Vagina (tissue), 2 donors: Measurements from ENCODE around the gene SLC25A24. TPM values are rescaled to one million over a fixed set of nuclear protein-coding genes. Genes with fewer than 3 reads are reported as not detected.

ENCODE experiments used
- DNase-seq, 2 donors: peaks; one replicate each; pipeline ENCODE4 v3.0.0-alpha.2; 2017; ENCODE audit errors: extremely low spot score in 2 of 2
- H3K27ac ChIP-seq: fragments of 200-600 bp; sonication (generic); one replicate; pipeline ENCODE4 v1.5.1; 2019
- H3K27me3 ChIP-seq: fragments of 200-600 bp; sonication (generic); one replicate; pipeline ENCODE4 v1.5.1; 2019
- H3K36me3 ChIP-seq, 2 donors: fragments of 200-600 bp; sonication (generic); one replicate each; pipeline ENCODE4 v1.5.1; 2017 to 2019
- H3K4me1 ChIP-seq: fragments of 200-600 bp; sonication (generic); one replicate; pipeline ENCODE4 v1.5.1; 2019
- H3K4me3 ChIP-seq, 2 donors: fragments of 200-600 bp; sonication (generic); 1 replicate in 1 of 2; 2 replicates in 1 of 2; pipeline ENCODE4 v1.5.1; 2016 to 2019
- H3K9me3 ChIP-seq: fragments of 200-600 bp; sonication (generic); one replicate; pipeline ENCODE4 v1.5.1; 2019
- POLR2A ChIP-seq, 2 donors: fragments of 450-650 bp; IDR thresholded peaks; one replicate each; pipeline ENCODE4 v1.6.1; 2017; ENCODE audit warnings: antibody characterized with exemption in 2 of 2, mild to moderate bottlenecking in 2 of 2, moderate library complexity in 2 of 2
- POLR2AphosphoS5 ChIP-seq, 2 donors: sonication (generic); formaldehyde crosslinking; IDR thresholded peaks; one replicate each; pipeline ENCODE4 v1.9.0; 2017; ENCODE audit warnings: antibody characterized with exemption in 2 of 2, mild to moderate bottlenecking in 2 of 2, low read depth in 1 of 2; ENCODE audit not compliant: insufficient read depth in 1 of 2
- intact Hi-C: fragments of 100-400 bp; cut with DNase I; formaldehyde crosslinking; loops from one replicate; pipeline ENCODE4 v1.15.1; 2023
- total RNA-seq: library from RNA; depleted of rRNA; stranded (reverse); fragments of >200 nt; gene quantifications from one replicate; pipeline ENCODE4 v1.2.3, GENCODE V29; 2016
- TF ChIP-seq, protein P1 (sequence below), 3 experiments: fragments of 450-650 bp in 2 of 3; fragments of 200-600 bp in 1 of 3; sonication (generic) in 1 of 3; IDR thresholded peaks; one replicate each; pipeline ENCODE4 v1.5.1; 2017 to 2019; ENCODE audit warnings: antibody characterized with exemption in 3 of 3, mild to moderate bottlenecking in 2 of 3, moderate library complexity in 2 of 3

Gene SLC25A24
- total RNA-seq, 1 donor from 2014 or later = 30.7 TPM

DNA sequence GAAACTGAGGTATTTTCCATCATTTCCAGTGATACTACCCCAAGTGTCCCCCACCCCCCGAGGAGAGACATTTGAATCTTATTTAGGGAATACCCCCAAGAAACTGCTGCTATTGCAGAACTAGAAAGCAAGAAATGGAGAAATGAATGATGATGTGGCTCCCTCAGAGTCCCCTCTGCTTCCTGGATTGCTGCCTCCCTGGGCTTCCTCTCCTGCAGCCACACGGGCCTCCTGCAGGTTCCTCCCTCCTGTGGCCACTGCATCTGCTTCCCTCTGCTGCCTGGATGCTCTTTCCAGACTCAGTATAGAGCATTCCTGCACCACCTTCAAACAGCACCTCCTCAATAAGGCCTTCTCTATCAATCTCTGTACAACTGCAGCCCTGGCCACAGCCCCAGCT, 69.3 kb downstream of the SLC25A24 start:
- no peaks in the 10 kb centered on the region for H3K4me1 ChIP-seq
- TF ChIP-seq, protein P1, sequence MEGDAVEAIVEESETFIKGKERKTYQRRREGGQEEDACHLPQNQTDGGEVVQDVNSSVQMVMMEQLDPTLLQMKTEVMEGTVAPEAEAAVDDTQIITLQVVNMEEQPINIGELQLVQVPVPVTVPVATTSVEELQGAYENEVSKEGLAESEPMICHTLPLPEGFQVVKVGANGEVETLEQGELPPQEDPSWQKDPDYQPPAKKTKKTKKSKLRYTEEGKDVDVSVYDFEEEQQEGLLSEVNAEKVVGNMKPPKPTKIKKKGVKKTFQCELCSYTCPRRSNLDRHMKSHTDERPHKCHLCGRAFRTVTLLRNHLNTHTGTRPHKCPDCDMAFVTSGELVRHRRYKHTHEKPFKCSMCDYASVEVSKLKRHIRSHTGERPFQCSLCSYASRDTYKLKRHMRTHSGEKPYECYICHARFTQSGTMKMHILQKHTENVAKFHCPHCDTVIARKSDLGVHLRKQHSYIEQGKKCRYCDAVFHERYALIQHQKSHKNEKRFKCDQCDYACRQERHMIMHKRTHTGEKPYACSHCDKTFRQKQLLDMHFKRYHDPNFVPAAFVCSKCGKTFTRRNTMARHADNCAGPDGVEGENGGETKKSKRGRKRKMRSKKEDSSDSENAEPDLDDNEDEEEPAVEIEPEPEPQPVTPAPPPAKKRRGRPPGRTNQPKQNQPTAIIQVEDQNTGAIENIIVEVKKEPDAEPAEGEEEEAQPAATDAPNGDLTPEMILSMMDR (IDR thresholded peaks at IDR 0.05) = no peak
- TF ChIP-seq POLR2A (IDR thresholded peaks at IDR 0.05) (no peak), POLR2AphosphoS5 (IDR thresholded peaks at IDR 0.05; ENCODE audit: insufficient read depth in 1 of 2, low read depth in 1 of 2) (no peak)
- no peak overlapping the region for H3K27ac ChIP-seq
- H3K36me3 ChIP-seq = peaks cover 0 to 22% of the 10 kb centered on the region in 2 donors
- DNase-seq = no peak
- H3K9me3 ChIP-seq = no peaks in the 10 kb centered on the region
- H3K4me3 ChIP-seq = no peak overlapping the region
- intact Hi-C loops = no loop called here
- no peaks in the 10 kb centered on the region for H3K27me3 ChIP-seq

DNA sequence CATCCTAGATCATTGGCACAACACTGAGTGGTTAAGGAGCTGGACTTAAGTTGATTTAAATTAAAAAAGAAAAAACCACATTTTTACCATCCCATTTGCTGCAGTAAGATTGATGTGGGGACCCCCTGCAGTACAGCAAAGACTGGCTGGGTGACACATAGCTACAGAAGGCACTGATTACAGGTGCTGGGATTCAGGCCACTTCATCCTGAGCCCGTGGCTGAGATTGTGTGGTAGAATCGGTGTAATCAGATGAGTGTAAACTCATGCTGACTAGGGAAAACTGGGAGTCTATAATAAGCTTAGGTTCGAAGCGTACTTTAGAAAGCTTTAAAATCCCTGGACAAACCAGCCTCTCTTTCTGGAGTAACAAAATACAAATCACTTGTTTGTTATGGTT, 70.1 kb downstream of the SLC25A24 start:
- Histone ChIP-seq H3K4me3 (no peak overlapping the region), H3K9me3 (no peaks in the 10 kb centered on the region), H3K27me3 (no peaks in the 10 kb centered on the region), H3K4me1 (no peaks in the 10 kb centered on the region), H3K36me3 (peaks cover 0 to 17% of the 10 kb centered on the region in 2 donors), H3K27ac (no peak overlapping the region)
- intact Hi-C loops = no loop called here
- TF ChIP-seq POLR2AphosphoS5 (IDR thresholded peaks at IDR 0.05; ENCODE audit: insufficient read depth in 1 of 2, low read depth in 1 of 2) (no peak), POLR2A (IDR thresholded peaks at IDR 0.05) (no peak)
- TF ChIP-seq, protein P1 (IDR thresholded peaks at IDR 0.05) = no peak
- DNase-seq = no peak

DNA sequence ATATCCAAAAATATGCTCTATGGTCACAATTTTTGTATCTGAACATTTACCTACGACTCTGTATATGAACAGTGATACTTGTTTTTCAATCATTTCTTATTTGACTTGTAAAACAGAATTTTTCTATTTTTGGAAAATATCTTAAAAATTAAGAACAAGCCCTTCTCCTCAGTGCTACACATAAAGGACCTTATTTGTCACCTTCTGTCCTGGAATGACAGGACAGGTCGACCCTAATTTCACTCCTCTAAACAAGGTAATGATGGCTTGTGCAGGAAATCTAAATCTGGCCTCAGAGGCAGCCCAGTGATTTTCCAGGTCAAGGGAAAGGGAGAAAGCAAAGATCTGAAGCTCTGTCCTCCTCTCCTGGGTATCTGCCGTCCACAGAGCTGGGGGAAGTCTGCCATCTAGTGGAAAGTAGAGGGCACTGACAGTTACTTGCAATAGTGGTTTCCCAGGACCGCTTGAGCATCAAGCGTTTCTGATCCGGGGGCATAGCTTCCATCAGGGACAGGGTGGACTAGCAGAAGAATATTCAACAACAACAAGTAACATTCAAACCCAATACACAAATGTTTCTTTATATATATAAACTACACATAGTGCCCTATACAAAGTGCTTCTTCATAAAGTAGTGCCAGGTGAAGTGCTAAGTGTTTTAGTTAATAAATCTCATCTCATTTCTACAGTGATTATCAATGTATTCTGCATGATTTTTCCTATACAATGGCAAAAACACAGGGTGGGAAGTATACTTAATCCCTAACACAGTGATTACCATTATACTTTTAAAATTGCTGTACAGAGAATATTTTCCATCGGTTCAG, 74.6 kb downstream of the SLC25A24 start:
- intact Hi-C loops = loop anchor here (2.0 kb wide), 1 partner anchor 343 kb away; no protein-coding TSS in a partner anchor
- Histone ChIP-seq H3K36me3 (no peaks in the 10 kb centered on the region), H3K4me1 (no peaks in the 10 kb centered on the region), H3K27ac (no peak overlapping the region), H3K9me3 (no peaks in the 10 kb centered on the region), H3K27me3 (no peaks in the 10 kb centered on the region), H3K4me3 (no peak overlapping the region)
- DNase-seq = peak in 1 of 2 donors; percentile 91
- TF ChIP-seq, protein P1 (IDR thresholded peaks at IDR 0.05) = peak; percentile 88 to 93 (median 91)
- TF ChIP-seq POLR2AphosphoS5 (IDR thresholded peaks at IDR 0.05; ENCODE audit: insufficient read depth in 1 of 2, low read depth in 1 of 2) (no peak), POLR2A (IDR thresholded peaks at IDR 0.05) (no peak)

DNA sequence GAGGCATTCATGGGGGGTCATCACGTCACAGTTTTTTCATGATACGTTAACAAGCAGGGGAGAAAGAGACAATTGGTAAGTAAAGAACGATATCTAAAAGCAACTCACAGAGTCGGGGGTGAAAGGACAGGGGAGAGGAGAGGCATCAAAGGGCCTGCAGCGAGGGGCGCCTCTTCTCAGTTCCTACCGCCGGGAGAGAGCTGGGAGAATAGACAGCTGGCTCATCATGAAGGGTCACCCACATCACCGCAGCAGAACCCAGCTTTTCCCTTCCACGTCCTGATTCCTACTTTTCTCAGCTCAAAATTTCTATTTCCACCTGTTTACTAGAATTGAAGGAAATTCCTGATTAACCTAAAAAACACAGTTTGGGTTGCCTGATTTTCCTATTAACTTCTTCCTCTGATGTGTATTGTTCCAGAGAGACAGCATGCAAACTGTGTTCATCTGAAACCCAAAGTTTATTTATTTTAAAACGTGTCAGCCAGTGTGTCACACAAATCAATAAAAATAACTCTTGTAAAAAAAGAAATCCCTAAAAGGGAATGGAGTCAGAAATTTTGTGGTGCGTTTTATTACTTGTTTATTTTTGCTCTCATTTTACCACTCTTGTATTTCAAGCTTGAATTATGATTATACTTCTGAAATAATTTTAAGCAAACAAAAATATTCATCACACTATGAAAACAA, 75.4 kb downstream of the SLC25A24 start:
- no peak for TF ChIP-seq POLR2AphosphoS5 (IDR thresholded peaks at IDR 0.05; ENCODE audit: insufficient read depth in 1 of 2, low read depth in 1 of 2)
- no peak for TF ChIP-seq POLR2A (IDR thresholded peaks at IDR 0.05)
- TF ChIP-seq, protein P1 (IDR thresholded peaks at IDR 0.05) = no peak
- Histone ChIP-seq H3K4me1 (no peaks in the 10 kb centered on the region), H3K27ac (no peak overlapping the region), H3K9me3 (no peaks in the 10 kb centered on the region), H3K36me3 (no peaks in the 10 kb centered on the region), H3K27me3 (no peaks in the 10 kb centered on the region), H3K4me3 (no peak overlapping the region)
- intact Hi-C loops = loop anchor here (2.0 kb wide), 1 partner anchor 342 kb away; no protein-coding TSS in a partner anchor
- no peak for DNase-seq
